Neural crest cell (in vitro differentiated cells): ENCODE results near the gene KLK3. TPM values are rescaled to one million over a fixed set of nuclear protein-coding genes. Genes with fewer than 3 reads are reported as not detected.
"Not testable (repeated sequence)": the region's sequence is repeated elsewhere in the genome, so short reads cannot be mapped to it uniquely, and the experiment has no call there.

ENCODE experiments used
- DNase-seq: peaks from one replicate; pipeline ENCODE4 v3.0.0; 2021; ENCODE audit warnings: low read depth, mixed read lengths, low spot score
- H3K27ac Mint-ChIP-seq: one replicate; pipeline ENCODE4 v1.8.0; 2021; ENCODE audit warnings: mild to moderate bottlenecking, mixed read lengths; ENCODE audit not compliant: unreplicated experiment
- H3K27me3 Mint-ChIP-seq: 2 replicates; pipeline ENCODE4 v1.8.0; 2021; ENCODE audit warnings: low read depth, mild to moderate bottlenecking, mixed read lengths
- H3K36me3 Mint-ChIP-seq: 2 replicates; pipeline ENCODE4 v1.8.0; 2021; ENCODE audit warnings: low read depth, mild to moderate bottlenecking, mixed read lengths
- H3K4me1 Mint-ChIP-seq: 2 replicates; pipeline ENCODE4 v1.8.0; 2021; ENCODE audit warnings: mixed read lengths
- H3K4me3 Mint-ChIP-seq: one replicate; pipeline ENCODE4 v1.8.0; 2021; ENCODE audit warnings: mild to moderate bottlenecking, mixed read lengths
- H3K9me3 Mint-ChIP-seq: 2 replicates; pipeline ENCODE4 v1.8.0; 2021; ENCODE audit warnings: mixed read lengths
- CTCF ChIP-seq: fragments of 200-600 bp; sonication (generic); conservative IDR thresholded peaks from 2 replicates; pipeline ENCODE4 v1.5.0; 2021; ENCODE audit warnings: antibody characterized with exemption, mild to moderate bottlenecking
- long read RNA-seq: library from polyadenylated mRNA; unstranded; transcript quantifications from one replicate; pipeline ENCODE4 v2.0.0, GENCODE V29; 2020
- total RNA-seq: library from RNA; stranded (reverse); gene quantifications from 2 replicates; pipeline ENCODE4 v1.2.1, GENCODE V29; 2021

KLK3 gene
- not detected in 2 replicates for total RNA-seq
- long read RNA-seq, result 0 reads

- Mint-ChIP-seq H3K27ac (no peak within 1 kb of the TSS), H3K27me3 (peaks cover 81% of the 10 kb centered on the region), H3K4me1 (no peaks in the 10 kb centered on the region), H3K4me3 (no peak within 1 kb of the TSS), H3K36me3 (no peaks in the 10 kb centered on the region), H3K9me3 (no peaks in the 10 kb centered on the region)
- DNase-seq, result no peak
- no peak for TF ChIP-seq CTCF
Measured at GRCh38 chr19:50854636-50855410, at the start of gene KLK3. TSS of gene KLK3 (plus strand) at chr19:50854915. CDS start at chr19:50854956, 41 bp downstream.

GRCh38 chr19:50808856-50809255, 45.9 kb upstream of the KLK3 start:
- TF ChIP-seq CTCF, result no peak
- H3K9me3 Mint-ChIP-seq, result peaks cover 4% of the 10 kb centered on the region
- peaks cover 23% of the 10 kb centered on the region for H3K4me1 Mint-ChIP-seq
- no peak for DNase-seq
- H3K27me3 Mint-ChIP-seq, result peaks cover 60% of the 10 kb centered on the region
- peaks cover 8% of the 10 kb centered on the region for H3K36me3 Mint-ChIP-seq
- no peak overlapping the region for H3K4me3 Mint-ChIP-seq
- H3K27ac Mint-ChIP-seq, result no peak overlapping the region

- Mint-ChIP-seq H3K27me3 (peaks cover 77% of the 10 kb centered on the region), H3K9me3 (peaks cover 15% of the 10 kb centered on the region)
- H3K36me3 Mint-ChIP-seq, H3K4me3 Mint-ChIP-seq, H3K27ac Mint-ChIP-seq, H3K4me1 Mint-ChIP-seq, DNase-seq: not testable (repeated sequence)
Measured at GRCh38 chr19:50811622-50812238, 43.0 kb upstream of the KLK3 start.

- peaks cover 15% of the 10 kb centered on the region for H3K9me3 Mint-ChIP-seq
- TF ChIP-seq CTCF, result no peak
- H3K4me1 Mint-ChIP-seq, result peaks cover under 1% of the 10 kb centered on the region
- no peak overlapping the region for H3K4me3 Mint-ChIP-seq
- H3K27ac Mint-ChIP-seq, result no peak overlapping the region
- DNase-seq, result no peak
- peaks cover 77% of the 10 kb centered on the region for H3K27me3 Mint-ChIP-seq
- H3K36me3 Mint-ChIP-seq, result no peaks in the 10 kb centered on the region
Measured at GRCh38 chr19:50812474-50812873, 42.2 kb upstream of the KLK3 start.

- H3K9me3 Mint-ChIP-seq, result peaks cover 15% of the 10 kb centered on the region
- no peak for DNase-seq
- no peaks in the 10 kb centered on the region for H3K36me3 Mint-ChIP-seq
- peaks cover 83% of the 10 kb centered on the region for H3K27me3 Mint-ChIP-seq
- H3K27ac Mint-ChIP-seq, result no peak overlapping the region
- peaks cover 5% of the 10 kb centered on the region for H3K4me1 Mint-ChIP-seq
- H3K4me3 Mint-ChIP-seq, result no peak overlapping the region
- no peak for TF ChIP-seq CTCF
Measured at GRCh38 chr19:50814883-50815282, 39.8 kb upstream of the KLK3 start.

GRCh38 chr19:50815439-50815838, 39.3 kb upstream of the KLK3 start:
- peaks cover 86% of the 10 kb centered on the region for H3K27me3 Mint-ChIP-seq
- H3K4me1 Mint-ChIP-seq, result peaks cover 9% of the 10 kb centered on the region
- no peak overlapping the region for H3K4me3 Mint-ChIP-seq
- no peak for TF ChIP-seq CTCF
- H3K27ac Mint-ChIP-seq, result no peak overlapping the region
- H3K9me3 Mint-ChIP-seq, result peaks cover 13% of the 10 kb centered on the region
- no peak for DNase-seq
- H3K36me3 Mint-ChIP-seq, result no peaks in the 10 kb centered on the region
